Activated CD8-positive, alpha-beta memory T cell treated with anti-CD3 and anti-CD28 coated beads for 1 hour (primary cell): ENCODE results near the gene ZNF526.

Experiments
- DNase-seq, 2 donors: peaks; one replicate each; pipeline ENCODE4 v3.0.0-alpha.2; 2020; ENCODE audit warnings: low read depth in 1 of 2; ENCODE audit errors: extremely low read depth in 1 of 2

ZNF526 gene, protein sequence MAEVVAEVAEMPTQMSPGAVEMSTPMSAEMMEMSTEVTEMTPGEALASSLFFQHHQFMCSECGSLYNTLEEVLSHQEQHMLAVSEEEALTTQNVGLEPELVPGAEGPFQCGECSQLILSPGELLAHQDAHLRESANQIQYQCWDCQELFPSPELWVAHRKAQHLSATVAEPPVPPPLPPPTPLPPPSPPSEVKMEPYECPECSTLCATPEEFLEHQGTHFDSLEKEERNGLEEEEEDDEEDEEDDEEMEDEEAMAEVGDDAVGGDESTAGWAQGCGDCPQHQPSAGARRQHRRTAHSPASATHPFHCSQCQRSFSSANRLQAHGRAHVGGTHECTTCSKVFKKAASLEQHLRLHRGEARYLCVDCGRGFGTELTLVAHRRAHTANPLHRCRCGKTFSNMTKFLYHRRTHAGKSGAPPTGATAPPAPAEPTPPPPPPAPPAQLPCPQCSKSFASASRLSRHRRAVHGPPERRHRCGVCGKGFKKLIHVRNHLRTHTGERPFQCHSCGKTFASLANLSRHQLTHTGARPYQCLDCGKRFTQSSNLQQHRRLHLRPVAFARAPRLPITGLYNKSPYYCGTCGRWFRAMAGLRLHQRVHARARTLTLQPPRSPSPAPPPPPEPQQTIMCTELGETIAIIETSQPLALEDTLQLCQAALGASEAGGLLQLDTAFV

GRCh38 chr19:42219812-42220750, at the start of gene ZNF526:
TSS of gene ZNF526 (plus strand) at chr19:42220312. CDS start at chr19:42224404, 4,092 bp downstream.
- peak; percentile 86 to 90 for DNase-seq

DNA sequence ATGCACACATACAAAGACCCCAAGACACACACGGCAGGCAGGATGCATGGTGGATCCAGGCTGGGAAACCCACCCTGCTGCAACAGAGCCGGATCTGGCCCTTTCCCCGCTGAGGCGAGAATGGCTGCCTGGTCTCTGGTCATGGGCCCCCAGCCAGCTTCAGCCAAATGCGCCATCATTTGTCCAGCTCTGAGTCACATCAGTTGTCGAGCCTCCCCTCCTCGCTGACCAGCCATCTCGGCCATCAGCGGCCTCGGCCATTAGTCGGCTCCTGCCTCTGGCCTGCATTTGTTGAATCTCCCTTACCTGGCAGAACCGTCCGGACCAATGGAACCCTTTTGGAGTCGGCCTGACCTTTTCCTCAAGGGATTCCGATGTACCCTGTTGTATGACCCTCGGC, 49.4 kb upstream of the ZNF526 start:
- DNase-seq = no peak

DNA sequence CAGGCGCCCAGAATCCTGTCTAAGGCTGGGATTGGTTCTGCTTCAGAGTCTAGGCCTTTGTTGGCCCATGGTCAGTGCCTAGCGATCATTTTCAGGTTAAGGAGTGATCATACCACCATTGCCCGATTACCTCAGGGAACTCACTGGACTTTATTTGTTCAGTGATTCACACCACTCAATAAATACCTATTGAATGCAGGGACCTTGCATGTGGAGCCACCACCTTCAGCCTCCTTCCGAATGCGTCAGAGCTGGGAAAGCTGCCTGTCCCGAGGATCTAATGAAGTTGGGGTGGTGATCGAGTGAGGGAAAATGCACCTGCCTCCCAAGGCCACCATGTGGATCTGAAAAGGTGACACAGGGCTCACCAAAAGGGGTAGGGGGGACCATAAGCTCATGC, 47.9 kb upstream of the ZNF526 start:
- DNase-seq = no peak

GRCh38 chr19:42173695-42174094, 46.4 kb upstream of the ZNF526 start:
- DNase-seq = no peak

- no peak for DNase-seq
Measured at GRCh38 chr19:42174188-42174587, 45.9 kb upstream of the ZNF526 start.

DNA sequence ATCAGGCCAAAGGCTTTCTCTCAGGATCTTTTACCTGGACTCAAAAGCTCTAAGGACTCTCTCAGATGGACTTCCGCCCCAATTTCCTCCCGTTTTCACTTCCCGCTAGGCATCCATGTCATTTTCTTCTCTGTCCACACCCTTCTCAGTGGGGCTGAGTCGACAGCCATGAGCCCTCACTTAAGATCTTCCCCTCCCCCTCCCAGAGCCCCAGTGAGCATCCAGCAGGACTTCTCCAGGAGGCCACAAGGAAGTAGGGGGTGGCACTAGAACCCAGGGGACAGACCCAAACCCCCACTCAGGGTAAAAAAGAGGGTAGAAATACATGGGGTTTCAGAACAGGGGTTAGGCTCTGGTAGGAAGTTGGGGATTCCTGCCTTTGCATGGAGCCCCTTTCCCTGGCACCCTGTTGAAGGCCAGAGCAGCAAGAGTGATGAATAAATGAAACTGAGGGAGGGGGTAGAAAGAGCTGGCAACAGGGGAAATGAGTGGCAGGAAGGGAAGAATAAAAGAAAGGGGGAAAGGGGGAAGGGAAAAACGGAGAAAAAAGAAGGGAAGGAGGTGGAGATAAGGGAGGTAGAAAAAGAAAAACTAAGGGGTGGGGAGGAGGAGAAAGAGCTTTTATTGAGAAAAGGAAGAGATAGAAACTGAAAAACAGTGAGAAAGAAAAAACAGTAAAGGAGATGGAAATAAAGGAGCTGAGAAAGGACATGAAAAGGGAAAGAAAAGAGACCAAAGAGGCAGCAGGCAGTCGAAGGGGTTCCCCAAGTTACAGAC, 45.0 kb upstream of the ZNF526 start:
- DNase-seq = no peak

DNA sequence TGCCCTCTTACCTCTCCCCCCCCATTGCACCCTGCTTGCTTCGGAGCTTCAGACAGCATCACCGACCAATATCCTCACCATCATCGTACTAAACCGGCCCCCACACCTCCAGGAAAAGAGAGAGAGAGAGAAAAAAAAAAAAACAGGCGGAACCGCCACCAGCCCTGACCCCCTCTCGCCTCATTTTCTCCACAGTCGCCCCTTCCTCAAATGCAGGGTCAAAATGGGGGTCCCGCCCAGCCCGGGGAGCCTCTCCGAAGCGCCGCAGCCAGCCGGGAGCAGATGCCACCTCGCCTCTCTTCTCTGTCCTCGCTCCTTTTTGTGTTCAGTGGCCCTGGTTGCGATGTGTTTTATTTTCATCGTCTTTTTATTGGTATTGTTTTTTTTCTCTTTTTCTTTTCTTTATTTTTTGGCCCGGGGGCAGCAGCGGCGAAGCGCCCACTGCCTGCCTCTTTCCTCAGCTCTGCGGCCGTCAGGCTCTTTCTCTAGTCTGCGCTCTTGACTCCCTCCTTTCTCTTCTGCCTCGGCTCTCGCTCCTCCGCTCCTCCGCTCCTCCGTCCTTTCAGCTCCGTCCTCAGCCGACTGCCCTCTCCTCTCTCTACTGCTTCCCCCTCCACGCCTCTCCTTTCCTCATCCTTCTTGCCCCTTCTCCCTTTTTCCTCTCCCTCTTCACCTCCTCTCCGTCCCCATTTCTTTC, 44.0 kb upstream of the ZNF526 start:
- no peak for DNase-seq

- DNase-seq = no peak
Measured at GRCh38 chr19:42176649-42176989, 43.5 kb upstream of the ZNF526 start.

GRCh38 chr19:42176990-42177685, 43.0 kb upstream of the ZNF526 start:
- DNase-seq = peak in 1 of 2 donors; percentile 64

- DNase-seq = no peak
Measured at GRCh38 chr19:42177686-42178019, 42.5 kb upstream of the ZNF526 start.

GRCh38 chr19:42178791-42179674, 41.1 kb upstream of the ZNF526 start:
- DNase-seq = no peak

GRCh38 chr19:42184401-42184861, 35.7 kb upstream of the ZNF526 start:
- peak in 1 of 2 donors; percentile 58 for DNase-seq

DNA sequence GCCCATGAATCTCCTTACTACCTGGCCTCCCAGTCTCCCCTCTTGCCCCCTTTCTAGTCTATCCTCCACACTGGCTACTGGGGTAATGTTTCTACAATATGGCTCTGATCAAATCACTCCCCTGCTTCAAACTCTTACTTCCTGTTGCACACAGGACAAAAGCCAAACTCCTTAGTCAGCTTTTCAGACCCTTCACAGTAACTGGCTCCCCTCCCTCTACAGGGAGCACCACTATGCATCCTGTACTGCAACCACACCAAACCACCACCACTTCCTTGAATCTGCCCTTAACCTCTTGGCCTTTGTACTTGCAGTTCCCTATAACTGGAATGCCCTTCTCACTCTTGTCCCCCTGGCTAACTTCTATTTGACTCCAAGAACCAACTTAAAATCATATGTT, 34.8 kb upstream of the ZNF526 start:
- no peak for DNase-seq

- DNase-seq = no peak
Measured at GRCh38 chr19:42188665-42189064, 31.4 kb upstream of the ZNF526 start.

GRCh38 chr19:42189133-42189532, 31.0 kb upstream of the ZNF526 start:
- DNase-seq = no peak

DNA sequence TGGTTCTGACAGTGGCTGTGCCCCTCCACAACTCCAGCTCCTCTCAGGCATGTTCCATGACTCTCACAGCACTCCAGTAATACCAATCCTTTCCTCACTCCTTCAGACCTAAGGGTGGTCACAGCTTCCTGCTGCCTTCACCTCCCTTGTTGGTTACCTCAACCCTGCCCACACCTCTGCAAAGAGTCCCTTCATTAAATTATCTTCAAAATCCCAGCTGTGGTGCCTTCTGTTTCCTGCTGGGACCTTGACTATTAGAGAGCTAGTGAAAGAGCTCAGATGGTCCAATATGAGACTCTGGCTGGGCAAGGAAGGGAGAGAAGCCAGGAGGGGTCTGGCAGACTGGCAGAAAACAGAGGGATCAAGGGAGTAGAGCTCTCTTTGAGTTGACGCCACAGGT, 28.8 kb upstream of the ZNF526 start:
- DNase-seq = no peak

DNA sequence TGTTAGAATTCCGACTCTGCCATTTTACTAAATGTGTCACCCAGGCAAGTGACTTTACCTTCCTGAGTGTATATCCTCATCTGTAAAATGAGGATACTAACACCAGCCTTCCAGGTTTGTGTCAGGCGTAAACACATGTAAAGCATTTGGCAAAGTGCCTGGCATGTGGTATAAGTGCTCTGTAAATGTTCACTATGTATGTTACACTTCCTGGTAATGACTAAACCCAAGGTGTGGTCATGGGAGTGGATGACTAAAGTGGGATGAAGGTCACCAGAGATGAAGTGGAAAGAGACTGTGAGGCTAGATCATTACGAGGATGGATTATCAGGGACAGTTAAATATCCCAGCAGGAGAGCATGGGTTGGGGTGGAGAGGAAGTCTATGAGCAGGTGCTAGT, 28.3 kb upstream of the ZNF526 start:
- no peak for DNase-seq

GRCh38 chr19:42193294-42193693, 26.8 kb upstream of the ZNF526 start:
- DNase-seq = no peak
